ENCODE results near the gene SHISA3.

DNA sequence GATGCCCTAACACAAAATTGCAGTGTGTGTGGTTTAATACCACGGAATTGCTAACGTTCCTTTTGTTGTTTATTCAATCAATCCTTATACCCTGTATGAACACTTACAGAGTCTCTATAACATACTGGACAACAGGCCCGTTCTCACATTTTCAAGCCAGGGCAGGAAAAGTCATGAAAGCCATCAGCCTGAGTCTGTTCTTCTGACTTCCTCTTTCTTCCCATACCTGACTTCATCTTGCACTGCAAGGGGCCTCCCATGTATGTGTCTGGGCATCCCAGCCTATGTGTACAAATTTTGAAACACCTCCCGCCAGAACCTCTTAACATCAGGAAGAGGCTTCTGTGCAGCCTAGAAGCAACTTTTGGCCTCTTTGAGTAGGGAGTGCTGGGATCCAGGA lies 4.9 kb upstream of the SHISA3 start:
- TF ChIP-seq, protein P1, sequence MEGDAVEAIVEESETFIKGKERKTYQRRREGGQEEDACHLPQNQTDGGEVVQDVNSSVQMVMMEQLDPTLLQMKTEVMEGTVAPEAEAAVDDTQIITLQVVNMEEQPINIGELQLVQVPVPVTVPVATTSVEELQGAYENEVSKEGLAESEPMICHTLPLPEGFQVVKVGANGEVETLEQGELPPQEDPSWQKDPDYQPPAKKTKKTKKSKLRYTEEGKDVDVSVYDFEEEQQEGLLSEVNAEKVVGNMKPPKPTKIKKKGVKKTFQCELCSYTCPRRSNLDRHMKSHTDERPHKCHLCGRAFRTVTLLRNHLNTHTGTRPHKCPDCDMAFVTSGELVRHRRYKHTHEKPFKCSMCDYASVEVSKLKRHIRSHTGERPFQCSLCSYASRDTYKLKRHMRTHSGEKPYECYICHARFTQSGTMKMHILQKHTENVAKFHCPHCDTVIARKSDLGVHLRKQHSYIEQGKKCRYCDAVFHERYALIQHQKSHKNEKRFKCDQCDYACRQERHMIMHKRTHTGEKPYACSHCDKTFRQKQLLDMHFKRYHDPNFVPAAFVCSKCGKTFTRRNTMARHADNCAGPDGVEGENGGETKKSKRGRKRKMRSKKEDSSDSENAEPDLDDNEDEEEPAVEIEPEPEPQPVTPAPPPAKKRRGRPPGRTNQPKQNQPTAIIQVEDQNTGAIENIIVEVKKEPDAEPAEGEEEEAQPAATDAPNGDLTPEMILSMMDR (IDR thresholded peaks at IDR 0.05 in 8 of 11, conservative IDR thresholded peaks at IDR 0.05 in 3 of 11), result no peak
- TF ChIP-seq POLR2A (IDR thresholded peaks at IDR 0.05) (no peak), POLR2AphosphoS5 (IDR thresholded peaks at IDR 0.05) (no peak)

Data from spleen (tissue), 7 donors.